Spleen (tissue), 7 donors: ENCODE results near the gene ERC1.

Source experiments
- CTCF ChIP-seq, 11 experiments: fragments of 200-600 bp in 7 of 11; fragments of 450-650 bp in 4 of 11; sonication (generic) in 4 of 11; IDR thresholded peaks in 8 of 11; conservative IDR thresholded peaks in 3 of 11; 1 replicate in 7 of 11; 2 replicates in 4 of 11; pipeline versions ENCODE4 v1.4.0 to v1.8.0; 2016 to 2021; ENCODE audit warnings: antibody characterized with exemption in 11 of 11, inconsistent platforms in 4 of 11, mild to moderate bottlenecking in 1 of 11
- POLR2A ChIP-seq, 3 donors: fragments of 450-650 bp; IDR thresholded peaks; one replicate each; pipeline ENCODE4 v1.5.1; 2017; ENCODE audit warnings: antibody characterized with exemption in 3 of 3, mild to moderate bottlenecking in 1 of 3
- donor health status: DM: no; HTN: no; CAD: no; lungs with moderate emphysema.
- donor health status: DM: no; HTN: no; CAD: no.
- donor health status: DM: no; HTN: no; CAD: no.

DNA sequence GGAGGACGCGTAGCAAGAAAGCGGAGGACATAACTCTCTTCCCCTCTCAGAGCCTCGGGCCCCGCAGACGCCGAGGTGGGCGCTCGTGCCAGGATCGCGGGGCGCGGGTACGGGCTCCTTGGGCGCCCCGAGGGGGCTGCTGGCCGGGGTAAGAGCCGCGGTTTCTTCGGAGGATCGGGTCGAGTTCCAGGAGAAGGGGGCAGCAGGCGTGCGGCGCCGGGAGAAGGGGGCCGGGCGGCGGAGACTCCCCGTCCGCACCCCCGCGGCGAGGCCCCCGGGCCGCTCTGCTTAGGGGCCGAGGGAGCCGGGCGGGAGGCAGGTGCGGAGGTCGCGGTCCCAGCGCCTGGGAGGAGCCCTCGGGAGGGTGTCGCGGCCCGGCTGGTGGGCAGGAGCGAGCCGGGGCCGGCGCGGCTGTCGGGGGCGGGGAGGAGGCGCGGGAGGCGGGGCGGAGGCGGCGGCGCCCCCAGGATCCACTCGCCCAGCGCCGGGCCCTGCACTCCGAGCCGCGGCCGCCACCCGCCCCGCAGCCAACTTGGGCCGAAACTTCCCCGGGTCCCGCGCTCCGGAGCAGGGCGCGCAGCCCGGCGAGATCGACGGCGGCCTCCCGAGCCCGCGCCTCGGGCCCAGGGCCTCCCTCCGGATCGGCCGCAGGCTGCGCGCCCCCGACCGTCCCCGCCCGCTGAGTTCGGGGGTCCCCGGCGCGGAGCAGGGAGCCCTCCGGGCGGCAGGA lies 539.0 kb downstream of the ERC1 start:
- no peak for TF ChIP-seq POLR2A (IDR thresholded peaks at IDR 0.05)
- TF ChIP-seq CTCF (IDR thresholded peaks at IDR 0.05 in 8 of 11, conservative IDR thresholded peaks at IDR 0.05 in 3 of 11) = no peak
